Keratinocyte (primary cell): ENCODE measurements around the gene EHBP1. TPM values are rescaled to one million over a fixed set of nuclear protein-coding genes. Genes with fewer than 3 reads are reported as not detected.

Experiments
- DNase-seq: peaks from one replicate; pipeline ENCODE4 v3.0.0-alpha.2; 2011; ENCODE audit warnings: low read depth, missing footprints, low spot score
- FAIRE-seq: peaks from 2 replicates; lab custom pipeline; 2011; peaks lifted over from hg19 to GRCh38; lab: Jason Lieb, UNC
- H2AFZ ChIP-seq: 2 replicates; pipeline ENCODE4 v1.6.0; 2012; ENCODE audit warnings: low read length, control low read depth, inconsistent platforms; ENCODE audit not compliant: control insufficient read depth
- H3K27ac ChIP-seq: 2 replicates; pipeline ENCODE4 v1.5.1; 2011; ENCODE audit warnings: low read length; ENCODE audit not compliant: control insufficient read depth, insufficient read depth
- H3K27me3 ChIP-seq: 3 replicates; pipeline ENCODE4 v1.6.0; 2011; ENCODE audit warnings: low read length; ENCODE audit not compliant: control insufficient read depth, insufficient read depth; ENCODE audit errors: extremely low read depth
- H3K36me3 ChIP-seq, 2 experiments: 2 replicates in 1 of 2; 3 replicates in 1 of 2; pipeline ENCODE4 v1.5.1; 2011; ENCODE audit warnings: low read length in 2 of 2, mild to moderate bottlenecking in 1 of 2; ENCODE audit not compliant: control insufficient read depth in 2 of 2, insufficient read depth in 2 of 2; ENCODE audit errors: extremely low read depth in 1 of 2
- H3K4me1 ChIP-seq: 3 replicates; pipeline ENCODE4 v1.5.1; 2011; ENCODE audit warnings: low read length; ENCODE audit not compliant: control insufficient read depth, insufficient read depth; ENCODE audit errors: extremely low read depth
- H3K4me2 ChIP-seq: 3 replicates; pipeline ENCODE4 v1.6.0; 2011; ENCODE audit warnings: low read depth, low read length; ENCODE audit not compliant: control insufficient read depth, insufficient read depth; ENCODE audit errors: extremely low read depth
- H3K4me3 ChIP-seq, 3 experiments: fragments of 200-600 bp in 1 of 3; sonication (generic) in 1 of 3; 2 replicates in 2 of 3; 3 replicates in 1 of 3; pipeline ENCODE4 v1.5.1; 2011 to 2016; ENCODE audit warnings: low read length in 3 of 3, mild to moderate bottlenecking in 3 of 3, control low read depth in 2 of 3, inconsistent platforms in 1 of 3, low read depth in 1 of 3, mixed read lengths in 1 of 3, mixed run types in 1 of 3, moderate library complexity in 1 of 3; ENCODE audit not compliant: control insufficient read depth in 2 of 3, insufficient read depth in 2 of 3; ENCODE audit errors: extremely low read depth in 1 of 3
- H3K79me2 ChIP-seq: 2 replicates; pipeline ENCODE4 v1.6.0; 2012; ENCODE audit warnings: low read length; ENCODE audit not compliant: control insufficient read depth, insufficient read depth
- H3K9ac ChIP-seq: 3 replicates; pipeline ENCODE4 v1.6.0; 2011; ENCODE audit warnings: low read length; ENCODE audit not compliant: control insufficient read depth, insufficient read depth; ENCODE audit errors: extremely low read depth
- H3K9me1 ChIP-seq: 3 replicates; pipeline ENCODE4 v1.6.0; 2011; ENCODE audit warnings: low read length; ENCODE audit not compliant: control insufficient read depth, insufficient read depth; ENCODE audit errors: extremely low read depth
- H3K9me3 ChIP-seq: 2 replicates; pipeline ENCODE4 v1.5.1; 2012; ENCODE audit warnings: low read depth, low read length; ENCODE audit not compliant: control insufficient read depth
- H4K20me1 ChIP-seq: 3 replicates; pipeline ENCODE4 v1.6.0; 2011; ENCODE audit warnings: low read length; ENCODE audit not compliant: control insufficient read depth, insufficient read depth; ENCODE audit errors: extremely low read depth
- CTCF ChIP-seq, 3 experiments: IDR thresholded peaks in 1 of 3; conservative IDR thresholded peaks in 1 of 3; optimal IDR thresholded peaks in 1 of 3; 2 replicates in 2 of 3; 3 replicates in 1 of 3; pipeline versions ENCODE3 to v1.5.1; 2011; ENCODE audit warnings: low read length in 3 of 3, mild to moderate bottlenecking in 3 of 3, moderate library complexity in 2 of 3, control low read depth in 1 of 3, inconsistent platforms in 1 of 3; ENCODE audit not compliant: insufficient read depth in 2 of 3; ENCODE audit errors: extremely low read depth in 1 of 3
- EZH2 ChIP-seq: IDR thresholded peaks from one replicate; pipeline ENCODE4 v1.6.1; 2012; ENCODE audit warnings: inconsistent platforms, mild to moderate bottlenecking, low read length, moderate library complexity
- dilution Hi-C: fragments of 300-500 bp; cut with MboI; formaldehyde crosslinking; loops from one replicate; pipeline ENCODE4 v1.7.0; 2020; ENCODE audit warnings: low sequenced_read_pairs; ENCODE audit not compliant: extremely low pct_ligation_motif_present
- polyA plus RNA-seq, 5 experiments: library from polyadenylated mRNA; depleted of rRNA in 3 of 5; stranded (reverse) in 3 of 5; stranded (forward) in 1 of 5; unstranded in 1 of 5; fragments of >200 nt; gene quantifications; 1 replicate in 1 of 5; 2 replicates in 3 of 5; 3 replicates in 1 of 5; pipeline versions ENCODE4 v1.2.1 to v1.2.3, GENCODE V29; 2011 to 2012; ENCODE audit warnings: missing spikeins in 2 of 5, low read depth in 1 of 5, low replicate concordance in 1 of 5

EHBP1 gene
- polyA plus RNA-seq, 1 donor (not counting 4 experiments of a cell fraction or from before 2014, with no cell fraction given), result 59.0 TPM

- H4K20me1 ChIP-seq, result no peaks in the 10 kb centered on the region
- FAIRE-seq (no peak), DNase-seq (no peak)
- no peaks in the 10 kb centered on the region for H3K9me1 ChIP-seq
- no peaks in the 10 kb centered on the region for H3K9me3 ChIP-seq
- no peak overlapping the region for H3K4me2 ChIP-seq
- TF ChIP-seq CTCF (optimal IDR thresholded peaks at IDR 0.05 in 1 of 3, IDR thresholded peaks at IDR 0.05 in 1 of 3, conservative IDR thresholded peaks at IDR 0.05 in 1 of 3; ENCODE audit: extremely low read depth in 1 of 3, insufficient read depth in 2 of 3, low read length in 3 of 3) (no peak), EZH2 (no peak)
- H3K27me3 ChIP-seq, result no peaks in the 10 kb centered on the region
- H3K79me2 ChIP-seq, result no peaks in the 10 kb centered on the region
- peaks cover 0 to 9% of the 10 kb centered on the region in 2 experiments for H3K36me3 ChIP-seq
- no peak overlapping the region for H3K4me3 ChIP-seq
- no peaks in the 10 kb centered on the region for H3K4me1 ChIP-seq
- H3K27ac ChIP-seq, result no peak overlapping the region
- H2AFZ ChIP-seq, result no peak overlapping the region
- dilution Hi-C loops, result no loop called here
- H3K9ac ChIP-seq, result no peak overlapping the region
Observed at GRCh38 chr2:63008838-63009237, 303.3 kb downstream of the EHBP1 start.

- dilution Hi-C loops, result no loop called here
- H4K20me1 ChIP-seq, result no peaks in the 10 kb centered on the region
Observed at GRCh38 chr2:63009490-63009889, 304.0 kb downstream of the EHBP1 start.

More at GRCh38 chr2:63009490-63009889, 304.0 kb downstream of the EHBP1 start:
- no peak overlapping the region for H3K4me3 ChIP-seq
- no peaks in the 10 kb centered on the region for H3K27me3 ChIP-seq
- no peaks in the 10 kb centered on the region for H3K9me3 ChIP-seq
- no peaks in the 10 kb centered on the region for H3K79me2 ChIP-seq
- H3K4me1 ChIP-seq, result no peaks in the 10 kb centered on the region
- H3K4me2 ChIP-seq, result no peak overlapping the region
- H3K36me3 ChIP-seq, result peaks cover 0 to 11% of the 10 kb centered on the region in 2 experiments
- FAIRE-seq (peak; percentile 41), DNase-seq (no peak)
- no peak overlapping the region for H2AFZ ChIP-seq
- H3K27ac ChIP-seq, result no peak overlapping the region
- TF ChIP-seq EZH2, result no peak
- TF ChIP-seq CTCF (optimal IDR thresholded peaks at IDR 0.05 in 1 of 3, IDR thresholded peaks at IDR 0.05 in 1 of 3, conservative IDR thresholded peaks at IDR 0.05 in 1 of 3; ENCODE audit: extremely low read depth in 1 of 3, insufficient read depth in 2 of 3, low read length in 3 of 3), result no peak
- no peaks in the 10 kb centered on the region for H3K9me1 ChIP-seq
- no peak overlapping the region for H3K9ac ChIP-seq
